HG02852 (cell line): Measurements from ENCODE around the gene BMP6.
"Not testable (repeated sequence)": the region's sequence is repeated elsewhere in the genome, so short reads cannot be mapped to it uniquely, and the experiment has no call there.

Experiments used
- ATAC-seq: cut with Tn5 transposase; IDR thresholded peaks from one replicate; pipeline ENCODE4 v1.9.1; 2021; ENCODE audit warnings: mild to moderate bottlenecking, moderate library complexity; ENCODE audit not compliant: unreplicated experiment

The BMP6 gene

GRCh38 chr6:7786214-7786661 is 60.3 kb downstream of the BMP6 start:
- no peak for ATAC-seq

GRCh38 chr6:7787137-7787608 is 61.3 kb downstream of the BMP6 start:
- no peak for ATAC-seq

GRCh38 chr6:7787731-7788130 is 61.8 kb downstream of the BMP6 start:
- no peak for ATAC-seq

GRCh38 chr6:7794509-7794908 is 68.6 kb downstream of the BMP6 start:
- no peak for ATAC-seq

GRCh38 chr6:7797386-7797785 is 71.5 kb downstream of the BMP6 start:
- no peak for ATAC-seq

GRCh38 chr6:7798751-7799150 is 72.9 kb downstream of the BMP6 start:
- no peak for ATAC-seq

GRCh38 chr6:7802662-7803061 is 76.8 kb downstream of the BMP6 start:
- no peak for ATAC-seq

GRCh38 chr6:7803214-7803613 is 77.3 kb downstream of the BMP6 start:
- ATAC-seq: no peak

GRCh38 chr6:7805078-7805849 is 79.4 kb downstream of the BMP6 start:
- ATAC-seq: no peak

- ATAC-seq: no peak
These were observed 79.9 kb downstream of the BMP6 start for GRCh38 chr6:7805850-7806214.

GRCh38 chr6:7806711-7807110 is 80.8 kb downstream of the BMP6 start:
- no peak for ATAC-seq

GRCh38 chr6:7809346-7809745 is 83.4 kb downstream of the BMP6 start:
- no peak for ATAC-seq

GRCh38 chr6:7811441-7811840 is 85.5 kb downstream of the BMP6 start:
- ATAC-seq: no peak

GRCh38 chr6:7812623-7813022 is 86.7 kb downstream of the BMP6 start:
- ATAC-seq: peak; percentile 60

- ATAC-seq: no peak
These were observed 87.3 kb downstream of the BMP6 start for GRCh38 chr6:7813193-7813592.

GRCh38 chr6:7813704-7814103 is 87.8 kb downstream of the BMP6 start:
- ATAC-seq: no peak

- ATAC-seq: no peak
These were observed 89.8 kb downstream of the BMP6 start for GRCh38 chr6:7815716-7816115.

GRCh38 chr6:7817184-7817583 is 91.3 kb downstream of the BMP6 start:
- ATAC-seq: not testable (repeated sequence)

- ATAC-seq: no peak
These were observed 92.6 kb downstream of the BMP6 start for GRCh38 chr6:7818257-7819214.

- no peak for ATAC-seq
These were observed 93.6 kb downstream of the BMP6 start for GRCh38 chr6:7819431-7820015.

GRCh38 chr6:7820288-7820835 is 94.5 kb downstream of the BMP6 start:
- no peak for ATAC-seq
